NCI-H345 treated with DMSO at 0.1 percent for 48 hours (cell line): ENCODE data around the gene CCDC69.

Experiments
- DNase-seq: peaks from one replicate; lab custom pipeline; 2025; ENCODE audit not compliant: unreplicated experiment; lab: John Stamatoyannopoulos, UW

CCDC69 gene

GRCh38 chr5:151146061-151146460 is 77.8 kb downstream of the CCDC69 start:
- DNase-seq, result no peak

GRCh38 chr5:151144922-151145321 is 79.0 kb downstream of the CCDC69 start:
- DNase-seq, result no peak

- no peak for DNase-seq
These were observed 79.6 kb downstream of the CCDC69 start for GRCh38 chr5:151144275-151144674.

GRCh38 chr5:151143645-151144044 is 80.2 kb downstream of the CCDC69 start:
- DNase-seq, result no peak

GRCh38 chr5:151142933-151143332 is 81.0 kb downstream of the CCDC69 start:
- no peak for DNase-seq

- DNase-seq, result no peak
These were observed 82.4 kb downstream of the CCDC69 start for GRCh38 chr5:151141535-151141934.

GRCh38 chr5:151140686-151141459 is 83.0 kb downstream of the CCDC69 start:
- DNase-seq, result no peak

- no peak for DNase-seq
These were observed 84.2 kb downstream of the CCDC69 start for GRCh38 chr5:151139646-151140045.

GRCh38 chr5:151139015-151139414 is 84.9 kb downstream of the CCDC69 start:
- peak; percentile 55 for DNase-seq

GRCh38 chr5:151138114-151138513 is 85.8 kb downstream of the CCDC69 start:
- no peak for DNase-seq

GRCh38 chr5:151137067-151137825 is 86.6 kb downstream of the CCDC69 start:
- no peak for DNase-seq

- DNase-seq, result peak; percentile 42
These were observed 89.7 kb downstream of the CCDC69 start for GRCh38 chr5:151134228-151134627.

GRCh38 chr5:151132963-151133362 is 90.9 kb downstream of the CCDC69 start:
- peak; percentile 92 for DNase-seq
